Activated T-cell treated with anti-CD3 and anti-CD28 coated beads, Interleukin-2, amount 50 U/mL, for 4 hours (primary cell): ENCODE measurements around the gene RAB43. TPM values are rescaled to one million over a fixed set of nuclear protein-coding genes. Genes with fewer than 3 reads are reported as not detected.
"Not testable (repeated sequence)": the region's sequence is repeated elsewhere in the genome, so short reads cannot be mapped to it uniquely, and the experiment has no call there.

ENCODE experiments used
- ATAC-seq, 2 donors: fragments of 200-7000 bp; cut with Tn5 transposase; one replicate each; pipeline ENCODE4 v1.10.0; 2021
- DNase-seq: peaks from one replicate; pipeline ENCODE4 v3.0.0-alpha.2; 2020
- H3K27me3 Mint-ChIP-seq: one replicate; pipeline ENCODE4 v1.8.0; 2021; ENCODE audit warnings: low read depth, mixed read lengths
- H3K36me3 Mint-ChIP-seq: one replicate; pipeline ENCODE4 v1.8.0; 2022; ENCODE audit warnings: mixed read lengths; ENCODE audit not compliant: insufficient read depth
- H3K4me1 Mint-ChIP-seq: one replicate; pipeline ENCODE4 v1.8.0; 2021; ENCODE audit warnings: low read depth, mixed read lengths
- H3K4me3 Mint-ChIP-seq: one replicate; pipeline ENCODE4 v1.8.0; 2021; ENCODE audit warnings: mild to moderate bottlenecking, moderate library complexity, mixed read lengths
- H3K9me3 Mint-ChIP-seq: one replicate; pipeline ENCODE4 v1.8.0; 2021; ENCODE audit warnings: mixed read lengths
- total RNA-seq, 3 donors: library from RNA; stranded (reverse); gene quantifications; one replicate each; pipeline ENCODE4 v1.2.1, GENCODE V29; 2021

RAB43 gene
- total RNA-seq, 3 donors from 2014 or later: 24.4 to 30.6 (median 25.0) TPM

GRCh38 chr3:129087904-129088303 lies 33.7 kb downstream of the RAB43 start:
- H3K4me3 Mint-ChIP-seq, H3K9me3 Mint-ChIP-seq, H3K4me1 Mint-ChIP-seq, H3K36me3 Mint-ChIP-seq, DNase-seq, H3K27me3 Mint-ChIP-seq: not testable (repeated sequence)
- ATAC-seq: peak; percentile 67 to 78

GRCh38 chr3:129087138-129087702 lies 34.4 kb downstream of the RAB43 start:
- Mint-ChIP-seq H3K9me3 (no peaks in the 10 kb centered on the region), H3K4me1 (no peaks in the 10 kb centered on the region), H3K27me3 (no peaks in the 10 kb centered on the region), H3K4me3 (no peak overlapping the region), H3K36me3 (no peaks in the 10 kb centered on the region)
- no peak for DNase-seq
- ATAC-seq: peak in 1 of 2 donors; percentile 6

- ATAC-seq (no peak), DNase-seq (no peak)
- H3K36me3 Mint-ChIP-seq: no peaks in the 10 kb centered on the region
- H3K9me3 Mint-ChIP-seq: no peaks in the 10 kb centered on the region
- no peak overlapping the region for H3K4me3 Mint-ChIP-seq
- H3K27me3 Mint-ChIP-seq: no peaks in the 10 kb centered on the region
- H3K4me1 Mint-ChIP-seq: peaks cover 5% of the 10 kb centered on the region
Measured at GRCh38 chr3:129085818-129086217, 35.8 kb downstream of the RAB43 start.

- Mint-ChIP-seq H3K36me3 (no peaks in the 10 kb centered on the region), H3K4me3 (no peak overlapping the region), H3K4me1 (peaks cover 5% of the 10 kb centered on the region), H3K9me3 (no peaks in the 10 kb centered on the region), H3K27me3 (no peaks in the 10 kb centered on the region)
- DNase-seq (no peak), ATAC-seq (no peak)
Measured at GRCh38 chr3:129085165-129085715, 36.4 kb downstream of the RAB43 start.

- ATAC-seq (no peak), DNase-seq (no peak)
- H3K9me3 Mint-ChIP-seq: no peaks in the 10 kb centered on the region
- H3K4me3 Mint-ChIP-seq: no peak overlapping the region
- H3K27me3 Mint-ChIP-seq: no peaks in the 10 kb centered on the region
- H3K4me1 Mint-ChIP-seq: peaks cover 5% of the 10 kb centered on the region
- H3K36me3 Mint-ChIP-seq: no peaks in the 10 kb centered on the region
Measured at GRCh38 chr3:129084501-129084900, 37.1 kb downstream of the RAB43 start.

GRCh38 chr3:129082026-129082425 lies 39.6 kb downstream of the RAB43 start:
- Mint-ChIP-seq H3K4me1 (peaks cover 5% of the 10 kb centered on the region), H3K27me3 (no peaks in the 10 kb centered on the region), H3K36me3 (no peaks in the 10 kb centered on the region), H3K4me3 (no peak overlapping the region), H3K9me3 (no peaks in the 10 kb centered on the region)
- ATAC-seq: no peak
- no peak for DNase-seq

- Mint-ChIP-seq H3K4me1 (peaks cover 5% of the 10 kb centered on the region), H3K36me3 (no peaks in the 10 kb centered on the region), H3K27me3 (no peaks in the 10 kb centered on the region), H3K4me3 (no peak overlapping the region), H3K9me3 (no peaks in the 10 kb centered on the region)
- DNase-seq (no peak), ATAC-seq (no peak)
Measured at GRCh38 chr3:129081503-129081902, 40.1 kb downstream of the RAB43 start.

- DNase-seq (no peak), ATAC-seq (no peak)
- Mint-ChIP-seq H3K36me3 (no peaks in the 10 kb centered on the region), H3K4me1 (peaks cover 5% of the 10 kb centered on the region), H3K9me3 (no peaks in the 10 kb centered on the region), H3K4me3 (no peak overlapping the region), H3K27me3 (no peaks in the 10 kb centered on the region)
Measured at GRCh38 chr3:129078510-129078909, 43.1 kb downstream of the RAB43 start.

GRCh38 chr3:129077222-129077621 lies 44.4 kb downstream of the RAB43 start:
- H3K27me3 Mint-ChIP-seq: no peaks in the 10 kb centered on the region
- no peaks in the 10 kb centered on the region for H3K36me3 Mint-ChIP-seq
- ATAC-seq: no peak
- no peak for DNase-seq
- peaks cover 5% of the 10 kb centered on the region for H3K4me1 Mint-ChIP-seq
- no peaks in the 10 kb centered on the region for H3K9me3 Mint-ChIP-seq
- no peak overlapping the region for H3K4me3 Mint-ChIP-seq

- Mint-ChIP-seq H3K4me3 (no peak overlapping the region), H3K4me1 (peaks cover 14% of the 10 kb centered on the region), H3K36me3 (no peaks in the 10 kb centered on the region), H3K9me3 (no peaks in the 10 kb centered on the region), H3K27me3 (peaks cover 8% of the 10 kb centered on the region)
- no peak for DNase-seq
- no peak for ATAC-seq
Measured at GRCh38 chr3:129070086-129070885, 51.3 kb downstream of the RAB43 start.

- H3K27me3 Mint-ChIP-seq, DNase-seq, H3K36me3 Mint-ChIP-seq, ATAC-seq, H3K9me3 Mint-ChIP-seq: not testable (repeated sequence)
- Mint-ChIP-seq H3K4me1 (peaks cover 14% of the 10 kb centered on the region), H3K4me3 (peak overlapping the region; percentile 66)
Measured at GRCh38 chr3:129069313-129070085, 52.1 kb downstream of the RAB43 start.

- H3K4me1 Mint-ChIP-seq: peaks cover 14% of the 10 kb centered on the region
- no peaks in the 10 kb centered on the region for H3K9me3 Mint-ChIP-seq
- DNase-seq (no peak), ATAC-seq (peak; percentile 57 to 66)
- H3K36me3 Mint-ChIP-seq: no peaks in the 10 kb centered on the region
- peaks cover 8% of the 10 kb centered on the region for H3K27me3 Mint-ChIP-seq
- H3K4me3 Mint-ChIP-seq: peak overlapping the region; percentile 66
Measured at GRCh38 chr3:129068291-129068886, 53.2 kb downstream of the RAB43 start.

GRCh38 chr3:129067719-129068118 lies 53.9 kb downstream of the RAB43 start:
- peak overlapping the region; percentile 49 for H3K4me3 Mint-ChIP-seq
- not testable (repeated sequence) for DNase-seq, H3K9me3 Mint-ChIP-seq, H3K27me3 Mint-ChIP-seq, H3K36me3 Mint-ChIP-seq
- peak; percentile 27 to 47 for ATAC-seq
- H3K4me1 Mint-ChIP-seq: peaks cover 14% of the 10 kb centered on the region

GRCh38 chr3:129065720-129066073 lies 55.9 kb downstream of the RAB43 start:
- H3K4me3 Mint-ChIP-seq: no peak overlapping the region
- no peaks in the 10 kb centered on the region for H3K36me3 Mint-ChIP-seq
- peaks cover 14% of the 10 kb centered on the region for H3K4me1 Mint-ChIP-seq
- ATAC-seq (no peak), DNase-seq (no peak)
- peaks cover 8% of the 10 kb centered on the region for H3K27me3 Mint-ChIP-seq
- H3K9me3 Mint-ChIP-seq: no peaks in the 10 kb centered on the region
